Activated B cell treated with CpG ODN at 0.5 μM for 24 hours (primary cell): Measurements from ENCODE around the gene CMTR1. TPM values are rescaled to one million over a fixed set of nuclear protein-coding genes. Genes with fewer than 3 reads are reported as not detected.

Source experiments
- ATAC-seq: fragments of 200-7000 bp; cut with Tn5 transposase; one replicate; pipeline ENCODE4 v1.10.0; 2021; ENCODE audit warnings: low read depth, mild to moderate bottlenecking, moderate library complexity
- CTCF ChIA-PET: fragments of 350-600 bp; sonication (Branson Sonifier 250); formaldehyde crosslinking; loops from one replicate; lab custom pipeline; 2021; ENCODE audit warnings: antibody characterized with exemption; lab: Charles Lee
- POLR2A ChIA-PET: fragments of 350-600 bp; sonication (Branson Sonifier 250); formaldehyde crosslinking; loops from one replicate; lab custom pipeline; 2021; ENCODE audit warnings: antibody characterized with exemption; lab: Charles Lee
- DNase-seq: peaks from one replicate; pipeline ENCODE4 v3.0.0; 2022
- H3K27ac Mint-ChIP-seq: one replicate; pipeline ENCODE4 v1.8.0; 2020; ENCODE audit warnings: mixed read lengths
- H3K27me3 Mint-ChIP-seq: one replicate; pipeline ENCODE4 v1.8.0; 2021; ENCODE audit warnings: mixed read lengths
- H3K36me3 Mint-ChIP-seq: one replicate; pipeline ENCODE4 v1.8.0; 2021; ENCODE audit warnings: low read depth, mixed read lengths
- H3K4me1 Mint-ChIP-seq: one replicate; pipeline ENCODE4 v1.8.0; 2021; ENCODE audit warnings: mixed read lengths
- H3K4me3 Mint-ChIP-seq: one replicate; pipeline ENCODE4 v1.8.0; 2020; ENCODE audit warnings: mild to moderate bottlenecking, mixed read lengths
- H3K9me3 Mint-ChIP-seq: one replicate; pipeline ENCODE4 v1.8.0; 2020; ENCODE audit warnings: mixed read lengths
- intact Hi-C: fragments of 100-400 bp; cut with micrococcal nuclease; formaldehyde crosslinking; loops from one replicate; pipeline ENCODE4 v1.15.1; 2024
- total RNA-seq: library from RNA; stranded (reverse); gene quantifications from 2 replicates; pipeline ENCODE4 v1.2.3, GENCODE V29; 2022
- TF ChIP-seq, protein P1 (sequence below): fragments of 200-600 bp; IDR thresholded peaks from one replicate; pipeline ENCODE4 v1.8.0; 2022; ENCODE audit warnings: antibody characterized with exemption, mild to moderate bottlenecking

Gene CMTR1
- total RNA-seq, 1 donor from 2014 or later: 65.7 TPM

DNA sequence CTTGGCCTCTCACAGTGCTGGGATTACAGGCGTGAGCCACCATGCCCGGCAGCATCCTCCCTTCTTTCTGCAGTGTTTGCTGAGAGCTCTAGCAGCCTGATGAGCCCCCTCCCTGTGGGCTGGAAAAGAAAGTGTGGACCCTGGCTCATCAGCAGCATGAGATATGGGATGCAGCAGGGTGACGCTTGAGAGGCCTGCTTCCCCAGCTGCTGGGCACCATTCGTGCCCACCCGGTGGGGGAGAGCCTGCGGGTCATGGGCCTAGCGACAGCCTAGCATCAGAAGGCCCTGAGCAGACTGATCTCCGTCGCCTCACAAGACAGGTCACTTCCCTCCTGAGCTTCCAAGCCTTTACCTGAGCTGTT lies 82.7 kb downstream of the CMTR1 start:
- intact Hi-C loops: loop anchor here (1.0 kb wide), 1 partner anchor 13 kb away; no protein-coding TSS in a partner anchor
- ChIA-PET POLR2A (interaction anchor here (1.1 kb wide), 1 partner anchor 13 kb away, joined by 4 read pairs; no protein-coding TSS in a partner anchor), CTCF (no interaction called here)
- H3K36me3 Mint-ChIP-seq: no peaks in the 10 kb centered on the region
- ATAC-seq: no peak
- H3K4me3 Mint-ChIP-seq: no peak overlapping the region
- peaks cover 22% of the 10 kb centered on the region for H3K4me1 Mint-ChIP-seq
- peak overlapping the region; percentile 46 for H3K27ac Mint-ChIP-seq
- H3K9me3 Mint-ChIP-seq: no peaks in the 10 kb centered on the region
- DNase-seq: no peak
- TF ChIP-seq, protein P1, sequence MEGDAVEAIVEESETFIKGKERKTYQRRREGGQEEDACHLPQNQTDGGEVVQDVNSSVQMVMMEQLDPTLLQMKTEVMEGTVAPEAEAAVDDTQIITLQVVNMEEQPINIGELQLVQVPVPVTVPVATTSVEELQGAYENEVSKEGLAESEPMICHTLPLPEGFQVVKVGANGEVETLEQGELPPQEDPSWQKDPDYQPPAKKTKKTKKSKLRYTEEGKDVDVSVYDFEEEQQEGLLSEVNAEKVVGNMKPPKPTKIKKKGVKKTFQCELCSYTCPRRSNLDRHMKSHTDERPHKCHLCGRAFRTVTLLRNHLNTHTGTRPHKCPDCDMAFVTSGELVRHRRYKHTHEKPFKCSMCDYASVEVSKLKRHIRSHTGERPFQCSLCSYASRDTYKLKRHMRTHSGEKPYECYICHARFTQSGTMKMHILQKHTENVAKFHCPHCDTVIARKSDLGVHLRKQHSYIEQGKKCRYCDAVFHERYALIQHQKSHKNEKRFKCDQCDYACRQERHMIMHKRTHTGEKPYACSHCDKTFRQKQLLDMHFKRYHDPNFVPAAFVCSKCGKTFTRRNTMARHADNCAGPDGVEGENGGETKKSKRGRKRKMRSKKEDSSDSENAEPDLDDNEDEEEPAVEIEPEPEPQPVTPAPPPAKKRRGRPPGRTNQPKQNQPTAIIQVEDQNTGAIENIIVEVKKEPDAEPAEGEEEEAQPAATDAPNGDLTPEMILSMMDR: no peak
- H3K27me3 Mint-ChIP-seq: peaks cover 2% of the 10 kb centered on the region

DNA sequence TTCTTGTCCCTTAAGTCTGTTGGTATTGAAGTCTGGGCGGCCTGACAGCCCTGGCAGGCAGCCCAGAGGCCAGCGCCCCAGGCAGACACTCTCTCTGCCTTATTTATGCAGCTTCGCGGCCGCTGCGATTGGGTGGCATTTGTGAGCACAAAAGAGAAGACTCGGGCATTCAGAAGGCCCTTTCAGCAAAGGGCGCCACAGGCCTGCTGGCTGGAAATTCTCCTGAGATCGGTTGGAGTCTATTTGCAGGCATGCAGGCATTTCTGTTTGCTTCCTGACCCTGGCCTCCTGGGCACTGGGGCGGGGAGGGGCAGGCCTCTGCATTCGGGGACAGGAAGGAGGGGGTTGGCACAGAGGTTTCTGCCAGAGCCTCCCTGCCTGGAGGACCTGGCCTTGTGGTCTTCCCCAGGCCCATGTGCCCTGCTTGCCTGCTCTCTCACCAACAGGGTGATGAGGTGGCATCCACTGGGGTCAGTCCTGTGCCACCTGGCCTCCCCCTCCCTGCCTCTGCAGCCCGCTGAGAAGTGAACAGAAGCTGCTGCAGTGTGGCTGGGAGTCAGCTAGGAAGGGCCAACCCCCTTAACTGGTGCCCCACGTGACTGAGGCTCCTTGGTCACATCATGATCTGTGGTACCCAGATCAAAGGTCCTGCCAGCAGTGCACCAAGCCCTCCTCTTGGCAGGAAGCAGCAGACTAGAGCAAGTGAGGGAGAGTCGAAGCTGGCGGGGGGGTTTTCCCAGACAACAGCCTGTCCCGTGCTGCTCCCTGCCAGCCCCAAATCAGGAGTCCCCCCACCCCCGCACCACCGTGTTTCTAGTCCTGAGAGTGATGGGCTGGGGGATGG lies 83.3 kb downstream of the CMTR1 start:
- intact Hi-C loops: loop anchor here (1.0 kb wide), 1 partner anchor 14 kb away; no protein-coding TSS in a partner anchor
- no peak for DNase-seq
- CTCF ChIA-PET: interaction anchor here (1.0 to 1.1 kb wide), 2 partner anchors 11 to 19 kb away, joined by 3 read pairs; no protein-coding TSS in a partner anchor
- Mint-ChIP-seq H3K4me3 (no peak overlapping the region), H3K9me3 (no peaks in the 10 kb centered on the region), H3K27ac (peak overlapping the region; percentile 46), H3K36me3 (no peaks in the 10 kb centered on the region), H3K4me1 (peaks cover 22% of the 10 kb centered on the region), H3K27me3 (peaks cover 2% of the 10 kb centered on the region)
- POLR2A ChIA-PET: interaction anchor here (1.0 to 1.1 kb wide), 2 partner anchors 9 to 14 kb away, joined by 3 to 4 read pairs; no protein-coding TSS in a partner anchor
- peak; percentile 86 for ATAC-seq
- TF ChIP-seq, protein P1: no peak

DNA sequence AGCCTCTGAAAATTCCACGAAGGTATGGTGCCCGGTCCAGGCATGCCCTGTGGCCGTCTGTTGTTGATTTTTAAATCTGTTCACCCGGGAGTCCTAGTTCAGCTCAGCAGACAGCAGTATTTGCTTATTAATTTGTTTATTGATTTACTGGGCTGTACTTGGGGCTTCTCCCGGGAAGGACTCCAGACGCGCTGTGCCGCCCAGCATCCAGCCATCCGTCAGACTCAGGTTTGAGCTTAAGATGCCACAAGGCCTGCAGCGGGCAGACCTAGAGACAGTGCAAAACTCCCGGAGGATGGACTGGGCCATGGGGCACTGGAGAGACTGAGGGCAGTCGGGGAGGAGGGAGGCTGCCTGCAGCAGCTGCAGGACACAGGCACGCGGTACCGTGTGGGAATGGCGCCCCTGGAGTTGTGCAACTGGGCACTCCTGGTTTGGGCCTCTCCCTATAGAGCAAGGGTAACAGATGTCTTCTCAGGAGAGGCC lies 83.9 kb downstream of the CMTR1 start:
- ChIA-PET CTCF (interaction anchor here (1.0 to 1.1 kb wide), 2 partner anchors 11 to 19 kb away, joined by 3 read pairs; no protein-coding TSS in a partner anchor), POLR2A (interaction anchor here (1.0 kb wide), 1 partner anchor 8 kb away, joined by 3 read pairs; no protein-coding TSS in a partner anchor)
- ATAC-seq (no peak), DNase-seq (no peak)
- Mint-ChIP-seq H3K4me1 (peaks cover 22% of the 10 kb centered on the region), H3K36me3 (no peaks in the 10 kb centered on the region), H3K27ac (peak overlapping the region; percentile 18), H3K9me3 (no peaks in the 10 kb centered on the region), H3K4me3 (no peak overlapping the region), H3K27me3 (peaks cover 2% of the 10 kb centered on the region)
- TF ChIP-seq, protein P1: no peak
- intact Hi-C loops: loop anchor here (1.0 kb wide), 1 partner anchor 15 kb away; no protein-coding TSS in a partner anchor

DNA sequence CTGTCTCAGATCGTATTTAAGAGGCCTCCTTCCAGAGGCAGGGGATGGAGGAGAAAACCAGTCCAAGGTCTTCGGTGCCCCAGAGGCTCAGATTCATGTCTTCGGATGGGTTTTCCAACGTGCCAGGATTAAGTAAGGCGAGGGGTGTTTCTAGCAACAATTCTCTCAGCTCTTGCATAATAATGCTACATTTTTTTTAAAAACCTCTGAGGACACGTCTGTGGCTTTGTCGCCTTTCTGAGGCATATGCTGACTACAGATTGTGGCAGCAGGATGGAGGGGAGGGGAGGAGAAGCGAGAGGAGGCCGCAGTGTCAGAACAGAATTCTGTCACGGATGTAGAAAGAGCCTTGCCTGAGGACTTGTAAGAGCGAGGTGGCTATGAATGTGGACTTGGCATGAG lies 84.4 kb downstream of the CMTR1 start:
- no peak overlapping the region for H3K27ac Mint-ChIP-seq
- intact Hi-C loops: no loop called here
- ATAC-seq (peak; percentile 25), DNase-seq (no peak)
- H3K9me3 Mint-ChIP-seq: no peaks in the 10 kb centered on the region
- TF ChIP-seq, protein P1: no peak
- peaks cover 22% of the 10 kb centered on the region for H3K4me1 Mint-ChIP-seq
- H3K27me3 Mint-ChIP-seq: peaks cover 2% of the 10 kb centered on the region
- H3K4me3 Mint-ChIP-seq: no peak overlapping the region
- ChIA-PET POLR2A (interaction anchor here (1.0 kb wide), 1 partner anchor 8 kb away, joined by 3 read pairs; no protein-coding TSS in a partner anchor), CTCF (no interaction called here)
- H3K36me3 Mint-ChIP-seq: no peaks in the 10 kb centered on the region

DNA sequence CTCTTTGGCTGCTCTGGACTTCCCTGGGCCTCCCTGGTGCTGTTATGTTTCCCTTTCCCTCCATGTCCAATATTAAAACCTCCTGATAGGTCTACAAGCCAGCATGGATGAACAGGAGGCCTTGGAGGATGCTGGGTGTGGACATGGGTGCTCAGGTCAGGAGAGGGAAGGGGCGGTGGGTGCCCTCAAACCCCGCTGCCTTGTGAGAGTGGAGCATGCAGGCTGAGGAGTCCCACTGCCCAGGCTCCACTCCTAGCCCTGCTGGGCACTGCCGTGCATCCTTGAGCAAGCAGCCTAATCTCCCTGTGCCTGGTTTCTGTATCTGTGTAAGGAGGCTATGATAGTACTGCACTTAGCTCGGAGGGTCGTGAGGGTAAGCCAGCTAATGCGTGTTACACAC lies 85.1 kb downstream of the CMTR1 start:
- DNase-seq: no peak
- ChIA-PET CTCF (no interaction called here), POLR2A (no interaction called here)
- no peak overlapping the region for H3K4me3 Mint-ChIP-seq
- no peak for ATAC-seq
- H3K36me3 Mint-ChIP-seq: no peaks in the 10 kb centered on the region
- peaks cover 24% of the 10 kb centered on the region for H3K4me1 Mint-ChIP-seq
- intact Hi-C loops: no loop called here
- peaks cover 2% of the 10 kb centered on the region for H3K27me3 Mint-ChIP-seq
- no peak overlapping the region for H3K27ac Mint-ChIP-seq
- no peaks in the 10 kb centered on the region for H3K9me3 Mint-ChIP-seq
- TF ChIP-seq, protein P1: no peak
